H1 (cell line): Measurements from ENCODE around the gene FTSJ3. TPM values are rescaled to one million over a fixed set of nuclear protein-coding genes. Genes with fewer than 3 reads are reported as not detected.

Experiments used
- CTCF ChIP-seq, 3 experiments: IDR thresholded peaks; 1 replicate in 2 of 3; 2 replicates in 1 of 3; pipeline versions ENCODE4 v1.5.1 to v1.6.1; 2011; ENCODE audit warnings: low read length in 3 of 3, mild to moderate bottlenecking in 3 of 3, inconsistent platforms in 2 of 3, low read depth in 1 of 3, moderate library complexity in 1 of 3; ENCODE audit not compliant: insufficient read depth in 1 of 3; ENCODE audit errors: control extremely low read depth in 1 of 3
- polyA plus RNA-seq, 7 experiments: library from polyadenylated mRNA; depleted of rRNA in 3 of 7; stranded (reverse) in 5 of 7; unstranded in 2 of 7; fragments of >200 nt in 5 of 7; fragments of 200-250 nt in 2 of 7; gene quantifications; 1 replicate in 5 of 7; 2 replicates in 1 of 7; 4 replicates in 1 of 7; pipeline versions ENCODE4 v1.2.1 to v1.2.3, GENCODE V29; 2011 to 2013; ENCODE audit warnings: missing spikeins in 2 of 7, mixed read lengths in 2 of 7
- total RNA-seq: library from RNA; stranded (reverse); fragmentation: NEBNext Ultra II Directional; extraction: Animal tissue kit (Norgen Biotek cat#: 25700); gene quantifications from 2 replicates; pipeline ENCODE4 v1.2.1, GENCODE V29; 2021

Gene FTSJ3
- total and polyA plus RNA-seq, 2 of the 8 experiments (the other 6 are each of a cell fraction or from before 2014, with no cell fraction given), result 42.7 to 77.2 TPM

GRCh38 chr17:63854709-63855108, 27.2 kb upstream of the FTSJ3 start (continued):
- no peak for TF ChIP-seq CTCF (IDR thresholded peaks at IDR 0.05; ENCODE audit: control extremely low read depth in 1 of 3, insufficient read depth in 1 of 3, low read depth in 1 of 3, low read length in 3 of 3)
